Lung (tissue), 16 donors: ENCODE data around the gene TRIM44. TPM values are rescaled to one million over a fixed set of nuclear protein-coding genes. Genes with fewer than 3 reads are reported as not detected.

Experiments
- ATAC-seq: fragments of 200-7000 bp; cut with Tn5 transposase; one replicate; pipeline ENCODE4 v1.9.1; 2020; ENCODE audit warnings: moderate number of reproducible peaks; ENCODE audit not compliant: insufficient read depth, low FRiP score
- DNase-seq, 3 donors: peaks; one replicate each; pipeline ENCODE4 v3.0.0-alpha.2; 2013 to 2017
- H3K27ac ChIP-seq, 2 donors: one replicate each; pipeline ENCODE4 v1.5.1; 2013; ENCODE audit warnings: mild to moderate bottlenecking in 2 of 2, moderate library complexity in 2 of 2, control low read depth in 1 of 2, inconsistent platforms in 1 of 2, low read depth in 1 of 2, low read length in 1 of 2
- H3K27me3 ChIP-seq, 3 donors: one replicate each; pipeline ENCODE4 v1.5.1; 2013; ENCODE audit warnings: low read length in 2 of 3; ENCODE audit not compliant: control insufficient read depth in 3 of 3, insufficient read depth in 3 of 3
- H3K36me3 ChIP-seq, 4 donors: one replicate each; pipeline ENCODE4 v1.5.1; 2013; ENCODE audit warnings: low read length in 4 of 4, mild to moderate bottlenecking in 1 of 4, moderate library complexity in 1 of 4; ENCODE audit not compliant: control insufficient read depth in 4 of 4, insufficient read depth in 4 of 4
- H3K4me1 ChIP-seq, 5 donors: one replicate each; pipeline ENCODE4 v1.5.1; 2013; ENCODE audit warnings: low read length in 5 of 5, mild to moderate bottlenecking in 2 of 5, moderate library complexity in 1 of 5; ENCODE audit not compliant: control insufficient read depth in 5 of 5, insufficient read depth in 5 of 5
- H3K4me3 ChIP-seq: one replicate; pipeline ENCODE4 v1.5.1; 2013; ENCODE audit warnings: mild to moderate bottlenecking, control low read depth, moderate library complexity
- H3K9ac ChIP-seq, 2 donors: one replicate each; pipeline ENCODE4 v1.5.1; 2013; ENCODE audit warnings: low read length in 2 of 2, control low read depth in 1 of 2; ENCODE audit not compliant: insufficient read depth in 1 of 2
- H3K9me3 ChIP-seq, 4 donors: one replicate each; pipeline ENCODE4 v1.5.1; 2013; ENCODE audit warnings: low read length in 3 of 4, mild to moderate bottlenecking in 1 of 4, moderate library complexity in 1 of 4; ENCODE audit not compliant: control insufficient read depth in 4 of 4, insufficient read depth in 3 of 4
- WGBS, 2 donors: extraction: QIAGEN DNeasy Blood & Tissue Kit; methylation state at CpG; one replicate each; pipeline ENCODE4 v1.1.7; 2013; 5-methylcytosine and 5-hydroxymethylcytosine counted together
- long read RNA-seq, 5 donors: transcript quantifications; one replicate each; lab custom pipeline, GENCODE V29; 2026
- polyA plus RNA-seq, 2 donors: library from polyadenylated mRNA; stranded (reverse); fragments of 200-250 nt; gene quantifications; one replicate each; pipeline ENCODE4 v1.2.1, GENCODE V29; 2013
- total RNA-seq, 2 donors: library from RNA; depleted of rRNA in 1 of 2; stranded (reverse); fragments of >200 nt in 1 of 2; gene quantifications; one replicate each; pipeline ENCODE4 v1.2.1, GENCODE V29; 2014 to 2021
- TF ChIP-seq, protein P1 (sequence below): IDR thresholded peaks from 2 replicates; pipeline ENCODE4 v1.5.1; 2012; ENCODE audit warnings: mild to moderate bottlenecking; ENCODE audit errors: control extremely low read depth, extremely low read depth
- donor health status: control.
- donor health status: control.
- donor health status: Bipolar disorder and iron deficiency.
- donor health status: healthy.
- donor health status: DM: yes; HTN: yes; CAD: no.

TRIM44 gene
- total RNA-seq (10 to 100 TPM; 20.5 to 62.2 TPM), polyA plus RNA-seq (10 to 100 TPM in 1 of 2 donors, 1 to 10 TPM in 1; 9.1 to 24.9 TPM)
- long read RNA-seq, donor 1, full-length matches to known transcripts = 27 of 75 reads
- long read RNA-seq, donor 1, partial matches to known transcripts = 40 of 75 reads
- long read RNA-seq, donor 1, other reads (novel, unspliced or antisense) = 8 of 75 reads
- long read RNA-seq, donor 2, full-length matches to known transcripts = 5 of 23 reads
- long read RNA-seq, donor 2, partial matches to known transcripts = 18 of 23 reads
- long read RNA-seq, donor 2, other reads (novel, unspliced or antisense) = 0 of 23 reads
- long read RNA-seq, donor 3, full-length matches to known transcripts = 11 of 11 reads
- long read RNA-seq, donor 3, partial matches to known transcripts = 0 of 11 reads
- long read RNA-seq, donor 3, other reads (novel, unspliced or antisense) = 0 of 11 reads
- long read RNA-seq, donor 4, full-length matches to known transcripts = 5 of 5 reads
- long read RNA-seq, donor 4, partial matches to known transcripts = 0 of 5 reads
- long read RNA-seq, donor 4, other reads (novel, unspliced or antisense) = 0 of 5 reads
- long read RNA-seq, donor 5, full-length matches to known transcripts = 28 of 48 reads
- long read RNA-seq, donor 5, partial matches to known transcripts = 20 of 48 reads
- long read RNA-seq, donor 5, other reads (novel, unspliced or antisense) = 0 of 48 reads

- H3K36me3 ChIP-seq = peaks cover 0 to 12% (median 3%) of the 10 kb centered on the region in 4 donors
- H3K27ac ChIP-seq = peak within 1 kb of the TSS; percentile 95 to 98
- peak within 1 kb of the TSS; percentile 71 to 91 for H3K9ac ChIP-seq
- peak; percentile 88 to 92 (median 91) for DNase-seq
- peaks cover 0 to 17% (median 10%) of the 10 kb centered on the region in 5 donors for H3K4me1 ChIP-seq
- peaks cover 0 to 14% (median 0%) of the 10 kb centered on the region in 4 donors for H3K9me3 ChIP-seq
- WGBS, 2 donors = 3% methylated on average over 67 to 82 of the region's 82 CpGs
- H3K27me3 ChIP-seq = no peaks in the 10 kb centered on the region
- ATAC-seq = peak; percentile 95
- peak within 1 kb of the TSS; percentile 65 for H3K4me3 ChIP-seq
- TF ChIP-seq, protein P1, sequence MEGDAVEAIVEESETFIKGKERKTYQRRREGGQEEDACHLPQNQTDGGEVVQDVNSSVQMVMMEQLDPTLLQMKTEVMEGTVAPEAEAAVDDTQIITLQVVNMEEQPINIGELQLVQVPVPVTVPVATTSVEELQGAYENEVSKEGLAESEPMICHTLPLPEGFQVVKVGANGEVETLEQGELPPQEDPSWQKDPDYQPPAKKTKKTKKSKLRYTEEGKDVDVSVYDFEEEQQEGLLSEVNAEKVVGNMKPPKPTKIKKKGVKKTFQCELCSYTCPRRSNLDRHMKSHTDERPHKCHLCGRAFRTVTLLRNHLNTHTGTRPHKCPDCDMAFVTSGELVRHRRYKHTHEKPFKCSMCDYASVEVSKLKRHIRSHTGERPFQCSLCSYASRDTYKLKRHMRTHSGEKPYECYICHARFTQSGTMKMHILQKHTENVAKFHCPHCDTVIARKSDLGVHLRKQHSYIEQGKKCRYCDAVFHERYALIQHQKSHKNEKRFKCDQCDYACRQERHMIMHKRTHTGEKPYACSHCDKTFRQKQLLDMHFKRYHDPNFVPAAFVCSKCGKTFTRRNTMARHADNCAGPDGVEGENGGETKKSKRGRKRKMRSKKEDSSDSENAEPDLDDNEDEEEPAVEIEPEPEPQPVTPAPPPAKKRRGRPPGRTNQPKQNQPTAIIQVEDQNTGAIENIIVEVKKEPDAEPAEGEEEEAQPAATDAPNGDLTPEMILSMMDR = no peak
These were observed at the start of gene TRIM44 for GRCh38 chr11:35662649-35663407. TSS of gene TRIM44 (plus strand) at chr11:35662775. CDS start at chr11:35663112, 337 bp downstream.

GRCh38 chr11:35614939-35615569 is 47.5 kb upstream of the TRIM44 start:
- peaks cover 0 to 4% (median 0%) of the 10 kb centered on the region in 3 donors for H3K27me3 ChIP-seq
- H3K4me1 ChIP-seq = peaks cover 0 to 19% (median 5%) of the 10 kb centered on the region in 5 donors
- DNase-seq = no peak
- no peak overlapping the region for H3K9ac ChIP-seq
- no peak overlapping the region for H3K27ac ChIP-seq
- WGBS, 2 donors = 58 to 80% methylated on average over 1 of the region's 1 CpG
- ATAC-seq = no peak
- H3K4me3 ChIP-seq = no peak overlapping the region
- no peaks in the 10 kb centered on the region for H3K36me3 ChIP-seq
- H3K9me3 ChIP-seq = peaks cover 0 to under 1% (median 0%) of the 10 kb centered on the region in 4 donors
- TF ChIP-seq, protein P1 = no peak

DNA sequence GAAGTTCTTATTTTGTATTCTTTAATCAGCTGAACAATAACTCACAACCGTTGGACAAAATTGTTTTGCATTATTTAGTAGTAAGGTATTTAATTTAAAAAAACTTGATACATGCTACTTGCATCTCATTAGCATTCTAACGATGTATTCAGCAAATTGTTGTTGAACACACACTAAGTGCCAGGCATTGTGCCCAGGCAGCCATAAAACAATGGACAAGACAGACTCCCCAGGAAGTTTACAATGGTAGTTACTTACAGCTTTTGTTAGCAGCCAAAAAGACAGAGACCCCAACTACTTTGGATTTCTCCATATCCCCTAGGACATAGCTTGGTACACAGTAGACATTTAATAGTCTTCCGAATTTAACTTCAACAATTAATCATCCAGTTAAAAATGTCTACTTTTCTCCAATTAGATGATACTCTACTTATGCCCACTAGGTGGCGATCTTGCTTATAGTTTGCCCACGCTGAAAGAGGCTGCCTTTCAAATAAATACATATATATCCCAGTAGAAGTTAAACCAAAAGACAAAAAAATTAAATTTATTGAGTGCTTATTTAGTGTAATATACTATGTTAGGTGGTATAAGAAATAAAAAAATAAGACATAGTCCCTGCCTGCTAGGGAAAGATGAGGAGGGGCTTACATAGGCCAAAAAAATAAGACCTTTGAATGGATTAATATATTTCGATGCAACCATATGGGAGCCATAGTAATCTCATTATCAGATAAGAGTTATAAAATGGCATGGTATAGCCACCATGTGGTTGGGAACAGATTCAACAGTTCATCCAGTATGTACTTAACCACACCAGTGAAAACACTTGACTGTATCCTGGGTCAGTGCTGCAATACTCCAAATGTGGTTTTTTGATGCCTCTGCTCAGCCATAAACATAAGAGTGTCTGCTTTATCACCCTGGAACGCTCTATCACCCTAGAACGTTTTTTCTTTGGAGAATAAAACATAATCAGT is 46.4 kb upstream of the TRIM44 start:
- H3K9ac ChIP-seq = no peak overlapping the region
- H3K36me3 ChIP-seq = no peaks in the 10 kb centered on the region
- no peak overlapping the region for H3K27ac ChIP-seq
- TF ChIP-seq, protein P1 = peak; percentile 60
- ATAC-seq = no peak
- H3K4me3 ChIP-seq = no peak overlapping the region
- H3K27me3 ChIP-seq = peaks cover 0 to 10% (median 0%) of the 10 kb centered on the region in 3 donors
- H3K9me3 ChIP-seq = peaks cover 0 to 4% (median 0%) of the 10 kb centered on the region in 4 donors
- DNase-seq = peak in 2 of 3 donors; percentile 74 to 80
- H3K4me1 ChIP-seq = peaks cover 0 to 24% (median 5%) of the 10 kb centered on the region in 5 donors
- WGBS, 2 donors = 24 to 25% methylated on average over 8 of the region's 8 CpGs
